Effector memory CD4-positive, alpha-beta T cell (primary cell): ENCODE results near the gene HOXB9.

Source experiments
- DNase-seq, 3 donors: peaks; one replicate each; pipeline ENCODE4 v3.0.0-alpha.2; 2020
- H3K27ac ChIP-seq: 2 replicates; pipeline ENCODE4 v1.7.0; 2013; ENCODE audit warnings: mild to moderate bottlenecking, low read length, moderate library complexity; ENCODE audit not compliant: insufficient read depth, poor library complexity, severe bottlenecking
- H3K27me3 ChIP-seq: replicated peaks from 2 replicates; pipeline ENCODE4 v1.7.0; 2013; ENCODE audit warnings: mild to moderate bottlenecking, low read length; ENCODE audit not compliant: insufficient read depth, control insufficient read depth, poor library complexity, severe bottlenecking
- H3K36me3 ChIP-seq: 2 replicates; pipeline ENCODE4 v1.7.0; 2013; ENCODE audit warnings: mild to moderate bottlenecking, low read length, moderate library complexity; ENCODE audit not compliant: control insufficient read depth, insufficient read depth
- H3K4me1 ChIP-seq: 2 replicates; pipeline ENCODE4 v1.7.0; 2013; ENCODE audit warnings: low read length, mild to moderate bottlenecking; ENCODE audit not compliant: control insufficient read depth, insufficient read depth, poor library complexity, severe bottlenecking
- H3K4me3 ChIP-seq: 2 replicates; pipeline ENCODE4 v1.7.0; 2013; ENCODE audit warnings: low read length, low read depth, mild to moderate bottlenecking; ENCODE audit not compliant: insufficient read depth, poor library complexity, severe bottlenecking
- H3K9me3 ChIP-seq: 2 replicates; pipeline ENCODE4 v1.7.0; 2013; ENCODE audit warnings: mild to moderate bottlenecking, low read length, moderate library complexity; ENCODE audit not compliant: control insufficient read depth

Gene HOXB9

DNA sequence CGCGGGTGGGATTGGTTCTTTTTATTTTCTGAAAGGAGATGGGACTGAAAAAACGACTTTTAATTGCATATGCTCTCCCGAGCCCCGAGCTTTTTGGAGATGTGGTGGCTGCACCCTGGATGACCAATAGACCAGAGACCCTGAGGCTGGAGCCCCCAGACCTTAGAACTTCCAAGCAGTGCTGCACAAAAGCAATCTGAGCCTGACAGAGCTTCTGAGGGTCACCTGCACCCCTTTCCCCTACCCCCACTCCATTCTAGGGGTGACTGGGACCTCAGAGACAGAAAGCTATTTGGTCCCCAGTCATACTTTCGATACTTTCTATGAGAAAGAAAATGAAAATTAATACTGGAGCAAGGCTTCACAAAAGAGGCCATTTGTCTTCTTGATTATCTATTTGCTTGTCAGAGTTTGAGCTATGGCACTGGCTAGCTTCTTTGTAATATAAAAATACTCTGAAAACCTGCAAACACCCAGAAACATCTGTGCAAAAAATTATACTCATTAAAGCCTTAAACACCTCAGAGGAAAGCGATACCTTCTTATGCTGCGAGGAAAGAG, 51.6 kb downstream of the HOXB9 start:
- no peaks in the 10 kb centered on the region for H3K27me3 ChIP-seq
- no peak for DNase-seq
- H3K4me1 ChIP-seq, result peaks cover 21% of the 10 kb centered on the region
- H3K9me3 ChIP-seq, result no peaks in the 10 kb centered on the region
- no peak overlapping the region for H3K4me3 ChIP-seq
- no peak overlapping the region for H3K27ac ChIP-seq
- H3K36me3 ChIP-seq, result no peaks in the 10 kb centered on the region

DNA sequence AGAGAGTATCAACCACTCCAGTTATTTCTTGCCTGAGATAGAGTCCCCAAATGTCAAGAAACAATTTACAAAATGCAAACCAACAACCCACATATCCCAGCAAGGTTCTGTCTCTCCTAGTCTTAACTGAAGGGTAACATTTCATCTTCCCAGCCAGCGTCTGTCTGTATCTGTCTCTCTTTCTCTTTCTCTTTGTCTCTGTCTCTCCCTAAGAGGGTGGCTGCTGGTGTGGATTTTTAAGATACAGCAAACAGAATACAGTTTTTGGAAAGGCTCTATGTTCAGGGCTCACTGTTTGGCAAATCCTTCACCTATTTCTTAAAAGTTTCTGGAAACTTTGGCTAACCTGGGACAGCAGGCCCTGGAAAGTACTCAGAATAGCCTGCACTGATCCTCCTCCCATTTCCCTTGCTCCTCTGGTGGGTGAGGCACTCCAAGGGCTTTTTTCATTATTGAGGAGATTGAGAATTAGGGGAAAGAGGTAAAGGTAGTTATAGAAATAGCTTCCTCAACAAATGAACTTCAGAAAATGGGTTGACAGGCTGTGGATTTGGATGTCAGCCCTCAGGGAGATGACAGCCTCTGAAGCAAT, 54.2 kb downstream of the HOXB9 start:
- no peaks in the 10 kb centered on the region for H3K9me3 ChIP-seq
- DNase-seq, result no peak
- peaks cover 4% of the 10 kb centered on the region for H3K4me1 ChIP-seq
- no peak overlapping the region for H3K27ac ChIP-seq
- H3K4me3 ChIP-seq, result no peak overlapping the region
- H3K27me3 ChIP-seq, result no peaks in the 10 kb centered on the region
- no peaks in the 10 kb centered on the region for H3K36me3 ChIP-seq
